GOT3 (cell line): ENCODE data around the gene OR8K1.

Experiments
- DNase-seq: peaks from one replicate; lab custom pipeline; 2025; ENCODE audit warnings: mixed read lengths; lab: John Stamatoyannopoulos, UW

The OR8K1 gene

GRCh38 chr11:56345739-56346138, at the start of gene OR8K1:
OR8K1 (plus strand) TSS chr11:56346039; CDS start chr11:56346039, 0 bp downstream.
- no peak for DNase-seq

- no peak for DNase-seq
Measured at GRCh38 chr11:56296898-56297297, 48.9 kb upstream of the OR8K1 start.

GRCh38 chr11:56307836-56308235, 38.0 kb upstream of the OR8K1 start:
- no peak for DNase-seq

- no peak for DNase-seq
Measured at GRCh38 chr11:56314844-56315243, 31.0 kb upstream of the OR8K1 start, which contains the start of gene OR8K3. OR8K3 (plus strand) TSS chr11:56315144; CDS start chr11:56318307, 3,163 bp downstream.

GRCh38 chr11:56331861-56332491, 13.9 kb upstream of the OR8K1 start:
- DNase-seq: no peak

GRCh38 chr11:56333156-56333555, 12.7 kb upstream of the OR8K1 start:
- DNase-seq: no peak

GRCh38 chr11:56340289-56340688, 5.5 kb upstream of the OR8K1 start:
- no peak for DNase-seq

GRCh38 chr11:56353991-56354390, 8.2 kb downstream of the OR8K1 start, which contains the start of gene OR8J1:
OR8J1 (plus strand) TSS chr11:56354291; CDS start chr11:56360247, 5,956 bp downstream.
- no peak for DNase-seq

GRCh38 chr11:56375324-56375723, 29.5 kb downstream of the OR8K1 start, which contains the start of gene OR8U1:
OR8U1 (plus strand) TSS chr11:56375624; CDS start chr11:56375624, 0 bp downstream.
- no peak for DNase-seq

- no peak for DNase-seq
Measured at GRCh38 chr11:56380120-56380519, 34.3 kb downstream of the OR8K1 start.

- DNase-seq: no peak
Measured at GRCh38 chr11:56394381-56394780, 48.5 kb downstream of the OR8K1 start.

GRCh38 chr11:56396047-56396446, 50.2 kb downstream of the OR8K1 start:
- no peak for DNase-seq
